Motor neuron (in vitro differentiated cells): ENCODE data around the gene PTGER1. TPM values are rescaled to one million over a fixed set of nuclear protein-coding genes. Genes with fewer than 3 reads are reported as not detected.
"Not testable (repeated sequence)": the region's sequence is repeated elsewhere in the genome, so short reads cannot be mapped to it uniquely, and the experiment has no call there.

Experiments used
- ATAC-seq, 8 experiments: fragments of 200-7000 bp; cut with Tn5 transposase; replicated peaks in 6 of 8; 2 replicates each; pipeline ENCODE4 v1.8.0; 2021; ENCODE audit warnings: mild to moderate bottlenecking in 8 of 8, moderate library complexity in 8 of 8
- H3K27ac ChIP-seq, 2 donors: fragments of 250-450 bp; sonication (Bioruptor Pico); 2 replicates each; pipeline ENCODE4 v1.9.0; 2021; ENCODE audit warnings: antibody characterized with exemption in 2 of 2, mild to moderate bottlenecking in 2 of 2, moderate library complexity in 1 of 2
- H3K4me1 ChIP-seq, 2 donors: fragments of 250-450 bp; sonication (Bioruptor Pico); replicated peaks in 1 of 2; 2 replicates each; pipeline ENCODE4 v1.6.1; 2021; ENCODE audit warnings: antibody characterized with exemption in 2 of 2, mild to moderate bottlenecking in 2 of 2, moderate library complexity in 1 of 2
- H3K4me3 ChIP-seq, 5 donors: fragments of 250-450 bp; sonication (Bioruptor Pico); 2 replicates each; pipeline ENCODE4 v1.9.0; 2021; ENCODE audit warnings: antibody characterized with exemption in 5 of 5, mild to moderate bottlenecking in 5 of 5, moderate library complexity in 4 of 5
- WGBS, 10 experiments: fragments of 450-650 bp; shearing (Covaris generic); methylation state at CpG; one replicate each; pipeline ENCODE4 v1.0.0; 2022; 5-methylcytosine and 5-hydroxymethylcytosine counted together
- in situ Hi-C, 9 experiments: fragments of 400-800 bp; cut with MboI; loops; one replicate each; pipeline ENCODE4 v1.15.0; 2021; ENCODE audit warnings: low sequenced_read_pairs in 9 of 9, low pct_unique_long_range_greater_than_20kb in 2 of 9; ENCODE audit not compliant: unreplicated experiment in 9 of 9
- total RNA-seq, 8 experiments: library from RNA; unstranded; fragments of 300-600 nt; gene quantifications; 2 replicates each; pipeline versions ENCODE4 v1.2.3 to v1.2.4, GENCODE V29; 2022

The PTGER1 gene
- total RNA-seq, 8 experiments from 2014 or later: 0.11 to 0.24 TPM; not detected in 6

DNA sequence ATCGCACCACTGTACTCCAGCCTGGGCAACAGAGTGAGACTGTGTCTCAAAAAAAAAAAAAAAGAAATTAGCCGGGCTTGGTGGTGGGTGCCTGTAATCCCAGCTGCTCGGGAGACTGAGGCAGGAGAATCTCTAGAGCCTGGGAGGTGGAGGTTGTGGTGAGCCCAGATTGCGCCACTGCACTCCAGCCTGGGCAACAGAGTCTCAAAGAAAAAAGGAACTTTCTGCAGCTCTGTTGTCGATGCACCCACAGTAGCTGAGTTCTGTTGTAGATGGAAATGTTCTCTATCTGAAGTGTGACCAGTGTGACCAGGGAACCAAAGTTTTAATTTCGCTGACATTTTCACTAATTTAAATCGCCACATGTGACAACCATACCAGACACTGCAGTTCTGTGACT lies 12.8 kb downstream of the PTGER1 start:
- H3K27ac ChIP-seq, ATAC-seq, H3K4me3 ChIP-seq, H3K4me1 ChIP-seq, in situ Hi-C loops: not testable (repeated sequence)
- 70 to 100% (median 97%) methylated on average over 2 to 5 of the region's 7 CpGs; no CpG with 5 or more reads in 4 of the 10 experiments for WGBS, 10 experiments

DNA sequence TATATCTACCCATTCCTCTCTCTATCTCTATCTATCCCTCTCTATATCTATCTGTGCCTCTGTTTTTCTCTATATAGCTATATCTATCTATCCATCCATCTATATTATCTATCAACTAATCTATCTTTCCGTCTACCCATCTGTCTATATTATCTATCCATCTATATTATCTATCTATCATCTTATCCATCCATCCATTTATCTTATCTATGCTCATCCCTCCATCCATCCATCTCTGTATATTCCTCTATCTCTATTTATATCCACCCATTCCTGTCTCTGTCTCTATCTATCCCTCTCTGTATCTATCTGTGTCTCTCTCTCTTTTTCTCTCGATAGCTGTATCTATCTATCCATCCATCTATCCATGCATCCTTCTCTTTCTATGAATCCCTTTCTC lies 14.2 kb downstream of the PTGER1 start:
- no peak for ATAC-seq
- Histone ChIP-seq H3K4me3 (no peak overlapping the region), H3K4me1 (no peaks in the 10 kb centered on the region), H3K27ac (no peak overlapping the region)
- 50 to 100% (median 95%) methylated on average over 1 to 2 of the region's 2 CpGs; no CpG with 5 or more reads in 1 of the 10 experiments for WGBS, 10 experiments
- in situ Hi-C loops: no loop called here

DNA sequence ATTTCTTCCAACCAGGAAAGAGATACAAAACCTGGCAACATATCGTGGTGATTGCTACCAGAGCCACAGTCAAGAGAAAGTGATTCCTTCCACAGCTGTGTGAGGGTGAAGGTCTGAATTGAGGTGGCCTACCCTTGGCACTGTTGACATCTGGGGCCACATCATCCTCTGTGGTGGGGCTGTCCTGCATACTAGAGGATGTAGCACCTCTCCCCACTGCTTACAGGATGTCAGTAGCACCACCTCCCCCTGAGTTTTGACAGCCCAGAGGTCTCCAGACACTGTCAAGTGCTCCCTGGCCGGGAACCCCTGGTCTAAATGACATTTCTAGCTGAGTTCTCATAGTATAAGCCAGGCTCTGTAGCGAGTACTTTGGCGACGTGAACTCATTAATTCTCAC lies 15.5 kb downstream of the PTGER1 start:
- Histone ChIP-seq H3K4me1 (no peaks in the 10 kb centered on the region), H3K4me3 (no peak overlapping the region), H3K27ac (no peak overlapping the region)
- no peak for ATAC-seq
- in situ Hi-C loops: no loop called here
- 51 to 100% (median 84%) methylated on average over 1 to 4 of the region's 5 CpGs; no CpG with 5 or more reads in 2 of the 10 experiments for whole genome bisulfite sequencing, 10 experiments

DNA sequence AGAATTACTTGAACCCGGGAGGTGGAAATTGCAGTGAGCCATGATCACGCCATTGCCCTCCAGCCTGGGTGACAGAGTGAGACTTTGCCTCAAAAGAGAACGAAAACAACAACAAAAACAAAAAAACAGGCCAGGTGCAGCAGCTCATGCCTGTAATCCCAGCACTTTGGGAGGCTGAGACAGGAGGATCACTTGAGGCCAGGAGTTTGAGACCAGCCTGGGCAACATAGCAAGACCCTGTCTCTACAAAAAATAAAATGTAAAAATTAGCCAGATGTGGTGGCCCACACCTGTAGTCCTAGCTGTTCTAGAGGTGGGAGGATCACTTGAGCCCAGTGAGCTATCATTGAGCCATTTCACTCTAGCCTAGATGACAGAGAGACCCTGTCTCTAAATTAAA lies 22.9 kb downstream of the PTGER1 start:
- ATAC-seq, H3K4me3 ChIP-seq, H3K27ac ChIP-seq, in situ Hi-C loops, H3K4me1 ChIP-seq: not testable (repeated sequence)
- WGBS, 10 experiments: 80 to 100% (median 98%) methylated on average over 1 to 3 of the region's 3 CpGs; no CpG with 5 or more reads in 4 of the 10 experiments

DNA sequence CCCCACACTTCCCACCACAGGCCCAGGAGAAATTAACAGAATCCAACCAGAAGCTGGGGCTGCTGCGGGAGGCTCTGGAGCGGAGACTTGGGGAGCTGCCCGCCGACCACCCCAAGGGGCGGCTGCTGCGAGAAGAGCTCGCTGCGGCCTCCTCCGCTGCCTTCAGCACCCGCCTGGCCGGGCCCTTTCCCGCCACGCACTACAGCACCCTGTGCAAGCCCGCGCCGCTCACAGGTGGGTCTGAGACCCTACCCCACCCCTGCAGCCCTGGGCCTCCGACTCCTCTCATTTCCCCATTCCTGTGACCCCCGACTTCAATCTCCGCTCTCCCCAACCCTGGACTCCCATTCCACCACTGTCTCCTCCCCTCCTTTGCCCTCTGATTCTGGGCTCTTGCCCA lies 24.3 kb downstream of the PTGER1 start:
- H3K4me1 ChIP-seq: no peaks in the 10 kb centered on the region
- WGBS, 10 experiments: 100% methylated on average over 1 of the region's 19 CpGs; no CpG with 5 or more reads in 9 of the 10 experiments
- no peak overlapping the region for H3K27ac ChIP-seq
- in situ Hi-C loops: no loop called here
- peak in 3 of 8 experiments; percentile 2 to 11 (median 2) for ATAC-seq
- H3K4me3 ChIP-seq: no peak overlapping the region

DNA sequence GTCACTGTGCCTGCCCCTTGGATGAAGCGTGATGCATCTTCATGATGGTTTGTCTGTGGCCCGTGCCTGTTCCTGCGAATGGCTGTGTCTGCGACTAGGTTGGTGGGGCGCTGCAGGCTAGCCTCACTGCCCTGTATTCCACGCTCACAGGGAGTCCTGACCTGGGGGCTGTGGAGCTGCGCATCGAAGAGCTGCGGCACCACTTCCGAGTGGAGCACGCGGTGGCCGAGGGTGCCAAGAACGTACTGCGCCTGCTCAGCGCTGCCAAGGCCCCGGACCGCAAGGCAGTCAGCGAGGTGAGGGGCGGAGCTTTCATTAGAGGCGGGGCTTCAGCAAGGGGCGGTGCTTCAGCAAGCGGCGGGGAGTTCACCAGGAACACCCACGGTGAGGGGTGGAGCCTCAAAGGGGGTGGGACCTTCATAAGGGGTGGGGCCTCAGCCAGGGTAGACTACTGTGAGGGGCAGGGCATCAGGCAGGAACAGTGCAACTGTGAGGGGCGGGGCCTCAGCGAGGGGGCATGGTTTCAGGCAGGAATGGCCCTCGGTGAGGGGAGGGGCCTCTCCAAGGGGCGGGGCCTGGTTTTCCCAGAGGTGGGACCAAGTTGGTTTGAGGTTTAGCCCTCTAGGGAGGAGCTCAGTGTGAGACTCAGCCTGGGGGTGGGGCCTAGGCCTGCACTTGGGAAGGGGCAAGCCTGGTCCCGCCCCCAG lies 24.8 kb downstream of the PTGER1 start:
- 68 to 100% (median 93%) methylated on average over 1 to 6 of the region's 30 CpGs; no CpG with 5 or more reads in 6 of the 10 experiments for WGBS, 10 experiments
- in situ Hi-C loops: no loop called here
- ATAC-seq: peak; percentile 51 to 97 (median 87)
- Histone ChIP-seq H3K4me3 (no peak overlapping the region), H3K27ac (no peak overlapping the region), H3K4me1 (no peaks in the 10 kb centered on the region)

DNA sequence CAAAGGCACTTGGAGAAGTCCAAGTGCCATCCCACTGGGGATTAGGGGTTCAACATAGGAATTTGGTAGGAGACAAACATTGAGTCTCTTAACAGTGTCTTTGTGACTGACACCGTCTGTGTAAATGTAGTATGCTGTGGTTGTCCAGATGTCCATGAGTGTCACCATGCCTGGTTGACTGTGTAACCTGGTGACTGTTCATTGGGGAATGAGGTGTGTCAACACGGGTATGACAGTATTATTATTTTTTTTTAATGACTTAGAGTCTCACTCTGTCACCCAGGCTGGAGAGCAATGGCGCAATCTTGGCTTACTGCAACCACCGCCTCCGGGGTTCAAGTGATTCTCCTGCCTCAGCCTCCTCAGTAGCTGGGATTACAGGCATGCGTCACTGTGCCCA lies 25.8 kb downstream of the PTGER1 start:
- ATAC-seq: no peak

DNA sequence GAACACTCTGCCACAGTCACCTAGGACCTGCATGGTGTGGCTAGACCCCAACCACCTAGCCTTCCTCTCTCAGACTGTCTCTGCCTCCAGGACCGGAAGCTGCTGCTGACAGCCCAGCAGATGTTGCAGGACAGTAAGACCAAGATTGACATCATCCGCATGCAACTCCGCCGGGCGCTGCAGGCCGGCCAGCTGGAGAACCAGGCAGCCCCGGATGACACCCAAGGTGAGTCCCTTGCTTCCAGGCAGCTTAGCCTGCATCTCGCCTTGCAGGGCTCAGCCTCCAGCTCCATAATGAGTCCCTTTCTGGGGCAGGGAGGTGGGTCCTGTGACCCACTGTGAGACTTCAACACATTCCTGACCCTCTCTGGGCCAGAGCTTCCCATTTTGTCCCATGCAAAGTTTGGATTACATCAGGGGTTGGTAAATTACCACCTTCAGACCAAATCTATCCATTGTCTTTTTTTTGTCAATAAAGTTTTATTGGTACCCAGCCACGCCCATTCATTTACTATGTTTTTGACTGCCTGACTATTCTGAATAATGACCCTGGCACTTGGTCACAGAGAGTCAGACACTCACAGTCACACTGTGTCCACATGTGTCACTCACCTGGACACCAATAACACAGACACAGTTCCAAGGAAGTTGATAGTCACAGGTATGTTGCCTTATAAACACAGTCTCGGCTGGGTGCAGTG lies 28.7 kb downstream of the PTGER1 start:
- H3K4me1 ChIP-seq: no peaks in the 10 kb centered on the region
- in situ Hi-C loops: no loop called here
- 92 to 100% (median 100%) methylated on average over 1 to 8 of the region's 10 CpGs; no CpG with 5 or more reads in 3 of the 10 experiments for WGBS, 10 experiments
- no peak overlapping the region for H3K27ac ChIP-seq
- H3K4me3 ChIP-seq: no peak overlapping the region
- no peak for ATAC-seq

More for the DNA sequence above, 25.8 kb downstream of the PTGER1 start:
- Histone ChIP-seq H3K4me3 (no peak overlapping the region), H3K4me1 (no peaks in the 10 kb centered on the region), H3K27ac (no peak overlapping the region)
- in situ Hi-C loops: no loop called here
- WGBS, 10 experiments: 60 to 100% (median 91%) methylated on average over 1 to 6 of the region's 6 CpGs; no CpG with 5 or more reads in 2 of the 10 experiments

DNA sequence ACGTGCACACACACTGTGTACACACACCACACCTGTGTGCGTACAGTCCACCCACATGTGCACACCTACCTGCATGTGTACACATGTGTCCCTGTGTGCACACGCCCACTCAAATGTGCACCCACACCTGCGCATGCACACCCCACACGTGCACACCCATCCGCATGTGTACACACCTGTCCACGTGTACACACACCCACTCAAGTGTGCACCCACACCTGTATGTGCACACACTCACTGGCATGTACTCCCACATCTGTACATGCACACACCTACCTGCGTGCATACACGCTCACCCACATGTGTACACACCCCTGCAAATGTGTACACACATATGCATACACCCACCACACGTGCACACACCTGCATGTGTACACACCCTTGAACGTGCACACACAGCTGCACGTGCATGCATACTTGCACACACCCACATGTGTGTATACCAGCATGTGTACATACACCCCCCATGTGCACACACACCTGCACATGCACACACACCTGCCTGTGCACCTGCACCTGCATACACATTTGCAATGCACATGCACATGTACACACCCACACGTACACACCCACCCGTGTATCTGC lies 31.4 kb downstream of the PTGER1 start:
- no peak overlapping the region for H3K27ac ChIP-seq
- H3K4me1 ChIP-seq: peaks cover 0 to 7% of the 10 kb centered on the region in 2 donors
- 84 to 100% (median 100%) methylated on average over 1 to 5 of the region's 14 CpGs; no CpG with 5 or more reads in 5 of the 10 experiments for WGBS, 10 experiments
- ATAC-seq: peak in 2 of 8 experiments; percentile 12 to 30
- in situ Hi-C loops: no loop called here
- H3K4me3 ChIP-seq: no peak overlapping the region

DNA sequence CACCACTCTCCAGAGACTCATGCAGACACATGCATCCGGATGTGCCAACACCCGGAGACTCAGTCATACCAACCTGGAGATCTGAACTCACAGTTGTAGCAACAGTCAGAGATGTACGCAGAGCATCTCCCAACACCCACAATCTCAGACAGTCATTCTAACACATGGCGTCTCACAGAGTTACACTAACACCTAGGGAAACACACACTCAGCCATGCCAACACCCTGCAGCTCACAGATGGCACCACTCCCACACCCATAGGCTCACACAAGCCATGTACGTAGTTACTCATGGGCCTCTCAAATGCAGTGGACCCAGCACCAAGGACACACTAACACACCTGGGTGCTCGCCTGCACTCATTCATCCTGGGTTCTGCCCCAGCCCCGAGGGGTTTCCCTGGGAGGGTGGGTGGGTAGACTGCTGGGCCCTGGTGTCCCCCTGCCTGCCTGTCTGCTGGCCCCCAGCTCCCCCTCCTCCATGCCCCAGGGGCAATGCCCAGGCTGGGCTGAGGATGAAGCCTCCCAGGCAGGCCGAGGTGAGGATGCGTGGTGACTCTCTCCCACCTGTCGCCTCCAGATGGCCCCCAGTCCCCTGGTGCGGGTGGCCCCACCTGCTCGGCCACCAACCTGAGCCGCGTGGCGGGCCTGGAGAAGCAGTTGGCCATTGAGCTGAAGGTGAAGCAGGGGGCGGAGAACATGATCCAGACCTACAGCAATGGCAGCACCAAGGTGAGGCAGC lies 32.1 kb downstream of the PTGER1 start:
- in situ Hi-C loops: no loop called here

DNA sequence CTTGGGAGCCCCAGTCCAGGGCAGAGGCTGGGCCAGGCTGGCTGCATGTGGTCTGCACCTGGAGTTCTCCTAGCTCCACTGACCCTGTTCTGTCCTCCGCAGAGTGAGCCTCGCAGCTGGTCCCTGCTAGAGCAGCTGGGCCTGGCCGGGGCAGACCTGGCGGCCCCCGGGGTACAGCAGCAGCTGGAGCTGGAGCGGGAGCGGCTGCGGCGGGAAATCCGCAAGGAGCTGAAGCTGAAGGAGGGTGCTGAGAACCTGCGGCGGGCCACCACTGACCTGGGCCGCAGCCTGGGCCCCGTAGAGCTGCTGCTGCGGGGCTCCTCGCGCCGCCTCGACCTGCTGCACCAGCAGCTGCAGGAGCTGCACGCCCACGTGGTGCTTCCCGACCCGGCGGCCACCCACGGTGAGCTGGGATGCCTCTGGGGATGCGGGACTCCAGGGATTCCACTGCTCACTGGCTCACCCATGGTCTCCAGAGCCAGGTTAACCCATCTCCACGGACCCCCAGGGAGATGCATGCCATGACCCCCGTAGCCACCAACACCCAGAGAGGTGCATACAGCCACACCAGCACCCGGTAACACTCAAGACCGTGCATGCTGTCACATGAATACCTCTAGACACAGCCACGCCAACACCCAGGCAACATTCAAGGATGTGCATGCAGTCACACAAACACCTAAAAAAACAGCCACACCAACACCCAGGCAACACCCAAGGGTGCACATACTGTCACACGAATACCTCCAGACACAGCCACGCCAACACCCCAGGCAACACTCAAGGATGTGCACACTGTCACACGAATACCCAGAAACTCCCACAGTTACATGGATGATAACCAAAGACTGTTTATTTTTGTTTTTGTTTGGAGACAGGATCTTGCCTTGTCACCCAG lies 33.9 kb downstream of the PTGER1 start:
- Histone ChIP-seq H3K4me1 (peaks cover 0 to 7% of the 10 kb centered on the region in 2 donors), H3K27ac (no peak overlapping the region), H3K4me3 (no peak overlapping the region)
- 73 to 100% (median 95%) methylated on average over 2 to 5 of the region's 34 CpGs; no CpG with 5 or more reads in 4 of the 10 experiments for WGBS, 10 experiments
- in situ Hi-C loops: no loop called here
- peak in 4 of 8 experiments; percentile 11 to 57 (median 32) for ATAC-seq

More for the DNA sequence above, 32.1 kb downstream of the PTGER1 start:
- Histone ChIP-seq H3K4me3 (no peak overlapping the region), H3K4me1 (peaks cover 0 to 7% of the 10 kb centered on the region in 2 donors), H3K27ac (no peak overlapping the region)
- ATAC-seq: peak in 1 of 8 experiments; percentile 7
- 85 to 100% (median 96%) methylated on average over 2 to 4 of the region's 16 CpGs; no CpG with 5 or more reads in 5 of the 10 experiments for WGBS, 10 experiments

DNA sequence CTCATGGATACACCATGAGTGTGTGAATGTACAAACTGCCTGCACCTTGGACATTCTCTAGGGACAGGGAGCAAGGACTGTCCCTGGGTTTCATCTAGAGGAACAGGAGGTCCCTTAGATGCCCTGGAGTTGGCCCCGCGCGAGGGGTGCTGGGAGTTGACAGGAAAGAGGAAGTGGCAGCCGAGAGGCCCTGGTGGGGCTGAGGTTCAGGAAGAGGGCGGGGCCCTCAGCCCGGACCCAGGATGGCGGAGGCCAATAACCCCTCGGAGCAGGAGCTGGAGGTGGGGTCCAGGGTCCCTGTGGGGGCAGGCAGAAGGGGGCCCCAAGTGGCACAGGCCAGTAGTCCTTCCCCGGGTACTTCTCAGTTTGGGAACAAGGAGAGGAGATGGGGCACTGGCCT lies 35.1 kb downstream of the PTGER1 start:
- peaks cover 0 to 7% of the 10 kb centered on the region in 2 donors for H3K4me1 ChIP-seq
- in situ Hi-C loops: no loop called here
- WGBS, 10 experiments: 20 to 40% methylated on average over 1 of the region's 9 CpGs; no CpG with 5 or more reads in 8 of the 10 experiments
- no peak overlapping the region for H3K27ac ChIP-seq
- H3K4me3 ChIP-seq: no peak overlapping the region
- peak in 3 of 8 experiments; percentile 19 to 20 (median 20) for ATAC-seq
